HepG2 (cell line): ENCODE measurements around the gene ZBTB48. TPM values are rescaled to one million over a fixed set of nuclear protein-coding genes. Genes with fewer than 3 reads are reported as not detected.

ENCODE experiments used
- DNMT3B ChIP-seq: conservative IDR thresholded peaks from 2 replicates; pipeline ENCODE4 v1.6.1; 2016; ENCODE audit warnings: missing biosample characterization, control low read depth
- GLMP ChIP-seq: sonication (generic); formaldehyde crosslinking; IDR thresholded peaks from 2 replicates; pipeline ENCODE4 v1.9.0; 2021; ENCODE audit warnings: missing genetic modification reagents, mild to moderate bottlenecking, borderline replicate concordance
- HES4 ChIP-seq: sonication (generic); formaldehyde crosslinking; IDR thresholded peaks from 2 replicates; pipeline ENCODE4 v1.9.0; 2021; ENCODE audit warnings: mild to moderate bottlenecking, missing genetic modification reagents, borderline replicate concordance
- HNF1B ChIP-seq: sonication (generic); formaldehyde crosslinking; IDR thresholded peaks from 2 replicates; pipeline ENCODE4 v1.5.1; 2020; ENCODE audit warnings: mild to moderate bottlenecking, moderate library complexity, missing genetic modification reagents
- JDP2 ChIP-seq: sonication (generic); formaldehyde crosslinking; IDR thresholded peaks from 2 replicates; pipeline ENCODE4 v1.8.1; 2022; ENCODE audit warnings: missing genetic modification reagents, borderline replicate concordance
- KLF6 ChIP-seq: IDR thresholded peaks from 2 replicates; pipeline ENCODE4 v1.8.0; 2016; ENCODE audit warnings: missing biosample characterization, missing genetic modification reagents
- MXD4 ChIP-seq: IDR thresholded peaks from 2 replicates; pipeline ENCODE4 v1.6.1; 2016; ENCODE audit warnings: mild to moderate bottlenecking, missing biosample characterization, missing genetic modification reagents
- SAP130 ChIP-seq: IDR thresholded peaks from 2 replicates; pipeline ENCODE4 v1.6.1; 2016; ENCODE audit warnings: low read depth
- SP4 ChIP-seq: sonication (generic); formaldehyde crosslinking; IDR thresholded peaks from 2 replicates; pipeline ENCODE4 v1.8.1; 2023; ENCODE audit warnings: mild to moderate bottlenecking, missing genetic modification reagents
- TOPORS ChIP-seq: sonication (generic); formaldehyde crosslinking; IDR thresholded peaks from 2 replicates; pipeline ENCODE4 v1.8.0; 2023; ENCODE audit warnings: mild to moderate bottlenecking, missing genetic modification reagents
- ZFP62 ChIP-seq: sonication (generic); formaldehyde crosslinking; IDR thresholded peaks from 2 replicates; pipeline ENCODE4 v1.4.0; 2020; ENCODE audit warnings: missing genetic modification reagents
- ZFP90 ChIP-seq: sonication (generic); formaldehyde crosslinking; IDR thresholded peaks from 2 replicates; pipeline ENCODE4 v1.8.0; 2022; ENCODE audit warnings: missing genetic modification reagents, mild to moderate bottlenecking, inconsistent platforms, borderline replicate concordance
- ZMAT3 ChIP-seq: sonication (generic); formaldehyde crosslinking; conservative IDR thresholded peaks from 2 replicates; pipeline ENCODE4 v1.7.0; 2021; ENCODE audit warnings: missing genetic modification reagents
- ZNF142 ChIP-seq: sonication (generic); formaldehyde crosslinking; IDR thresholded peaks from 2 replicates; pipeline ENCODE4 v1.4.0; 2020; ENCODE audit warnings: missing genetic modification reagents
- ZNF280B ChIP-seq: sonication (generic); formaldehyde crosslinking; IDR thresholded peaks from 2 replicates; pipeline ENCODE4 v1.5.0; 2020; ENCODE audit warnings: missing genetic modification reagents, mild to moderate bottlenecking, borderline replicate concordance
- ZNF33A ChIP-seq: sonication (generic); formaldehyde crosslinking; IDR thresholded peaks from 2 replicates; pipeline ENCODE4 v1.5.1; 2020; ENCODE audit warnings: missing genetic modification reagents, mild to moderate bottlenecking, moderate library complexity, borderline replicate concordance
- ZNF382 ChIP-seq: sonication (generic); formaldehyde crosslinking; IDR thresholded peaks from 2 replicates; pipeline ENCODE4 v1.5.0; 2020; ENCODE audit warnings: missing genetic modification reagents, mild to moderate bottlenecking, borderline replicate concordance
- ZNF724P ChIP-seq: sonication (generic); formaldehyde crosslinking; IDR thresholded peaks from 2 replicates; pipeline ENCODE4 v1.8.0; 2022; ENCODE audit warnings: missing genetic modification reagents, borderline replicate concordance
- polyA plus RNA-seq, 8 experiments: library from polyadenylated mRNA; depleted of rRNA in 3 of 8; stranded (reverse) in 7 of 8; unstranded in 1 of 8; fragments of >200 nt; fragmentation: Illumina TruSeq in 4 of 8; extraction: Trizol in 4 of 8; gene quantifications; 2 replicates each; pipeline versions ENCODE4 v1.2.1 to v1.2.3, GENCODE V29; 2011 to 2016; ENCODE audit warnings: low read depth in 4 of 8, missing spikeins in 1 of 8, mixed read lengths in 1 of 8; ENCODE audit not compliant: insufficient read depth in 1 of 8
- total RNA-seq, 5 experiments: library from RNA; depleted of rRNA; stranded (reverse); fragments of >200 nt; fragmentation: Illumina TruSeq; extraction: Trizol; gene quantifications; 2 replicates each; pipeline ENCODE4 v1.2.3, GENCODE V29; 2016; ENCODE audit warnings: low read depth in 1 of 5

Gene ZBTB48
- total and polyA plus RNA-seq, 2 of the 13 experiments (the other 11 are each of a cell fraction or from before 2014, with no cell fraction given): 13.0 to 17.1 TPM

GRCh38 chr1:6601923-6602668 is 22.3 kb downstream of the ZBTB48 start (continued):
- TF ChIP-seq HNF1B (no peak), ZFP90 (CRISPR knock-in tag) (0 out of 2 replicates have a peak, but pooled peaks have one; percentile 29), SP4 (CRISPR knock-in tag) (no peak), HES4 (CRISPR knock-in tag) (peak; percentile 2; the same call in 1 of the 2 replicates), ZNF142 (CRISPR knock-in tag) (peak; percentile 78), TOPORS (CRISPR knock-in tag) (no peak; the same call in 1 of the 2 replicates), ZNF724P (CRISPR knock-in tag) (peak; percentile 13; the same call in 1 of the 2 replicates), MXD4 (CRISPR knock-in tag) (peak; percentile 57), ZNF33A (CRISPR knock-in tag) (no peak), SAP130 (CRISPR knock-in tag) (peak; percentile 10; the same call in 1 of the 2 replicates), ZFP62 (CRISPR knock-in tag) (no peak), DNMT3B (no peak), ZMAT3 (CRISPR knock-in tag) (peak; percentile 88), JDP2 (no peak), ZNF382 (no peak), ZNF280B (0 out of 2 replicates have a peak, but pooled peaks have one; percentile 9), KLF6 (CRISPR knock-in tag) (peak; percentile 60), GLMP (0 out of 2 replicates have a peak, but pooled peaks have one; percentile 23)
